Middle frontal gyrus (tissue), 1 donor: Measurements from ENCODE around the gene SIN3B.

ENCODE experiments used
- DNase-seq: peaks from one replicate; pipeline ENCODE4 v3.0.0-alpha.2; 2015; ENCODE audit warnings: low spot score; ENCODE audit errors: extremely low spot score

SIN3B gene

DNA sequence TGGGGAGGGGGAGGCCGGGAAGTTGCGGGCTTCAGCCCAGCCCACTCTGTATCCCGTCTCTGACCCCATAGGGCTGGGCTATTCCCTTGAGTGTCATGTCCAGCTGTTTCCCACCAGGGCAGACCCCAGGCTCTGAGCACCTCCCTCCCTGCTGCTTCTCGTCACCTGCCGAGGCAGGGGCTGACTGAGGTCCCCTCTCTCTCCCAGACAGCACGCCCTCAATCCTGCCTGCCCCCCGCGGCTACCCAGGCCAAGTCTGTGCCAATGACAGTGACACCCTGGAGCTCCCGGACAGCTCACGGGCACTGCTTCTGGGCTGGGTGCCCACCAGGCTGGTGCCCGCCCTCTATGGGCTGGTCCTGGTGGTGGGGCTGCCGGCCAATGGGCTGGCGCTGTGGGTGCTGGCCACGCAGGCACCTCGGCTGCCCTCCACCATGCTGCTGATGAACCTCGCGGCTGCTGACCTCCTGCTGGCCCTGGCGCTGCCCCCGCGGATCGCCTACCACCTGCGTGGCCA lies 60.2 kb downstream of the SIN3B start:
- DNase-seq, result no peak

DNA sequence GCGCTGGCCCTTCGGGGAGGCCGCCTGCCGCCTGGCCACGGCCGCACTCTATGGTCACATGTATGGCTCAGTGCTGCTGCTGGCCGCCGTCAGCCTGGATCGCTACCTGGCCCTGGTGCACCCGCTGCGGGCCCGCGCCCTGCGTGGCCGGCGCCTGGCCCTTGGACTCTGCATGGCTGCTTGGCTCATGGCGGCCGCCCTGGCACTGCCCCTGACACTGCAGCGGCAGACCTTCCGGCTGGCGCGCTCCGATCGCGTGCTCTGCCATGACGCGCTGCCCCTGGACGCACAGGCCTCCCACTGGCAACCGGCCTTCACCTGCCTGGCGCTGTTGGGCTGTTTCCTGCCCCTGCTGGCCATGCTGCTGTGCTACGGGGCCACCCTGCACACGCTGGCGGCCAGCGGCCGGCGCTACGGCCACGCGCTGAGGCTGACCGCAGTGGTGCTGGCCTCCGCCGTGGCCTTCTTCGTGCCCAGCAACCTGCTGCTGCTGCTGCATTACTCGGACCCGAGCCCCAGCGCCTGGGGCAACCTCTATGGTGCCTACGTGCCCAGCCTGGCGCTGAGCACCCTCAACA lies 60.8 kb downstream of the SIN3B start:
- DNase-seq, result no peak

DNA sequence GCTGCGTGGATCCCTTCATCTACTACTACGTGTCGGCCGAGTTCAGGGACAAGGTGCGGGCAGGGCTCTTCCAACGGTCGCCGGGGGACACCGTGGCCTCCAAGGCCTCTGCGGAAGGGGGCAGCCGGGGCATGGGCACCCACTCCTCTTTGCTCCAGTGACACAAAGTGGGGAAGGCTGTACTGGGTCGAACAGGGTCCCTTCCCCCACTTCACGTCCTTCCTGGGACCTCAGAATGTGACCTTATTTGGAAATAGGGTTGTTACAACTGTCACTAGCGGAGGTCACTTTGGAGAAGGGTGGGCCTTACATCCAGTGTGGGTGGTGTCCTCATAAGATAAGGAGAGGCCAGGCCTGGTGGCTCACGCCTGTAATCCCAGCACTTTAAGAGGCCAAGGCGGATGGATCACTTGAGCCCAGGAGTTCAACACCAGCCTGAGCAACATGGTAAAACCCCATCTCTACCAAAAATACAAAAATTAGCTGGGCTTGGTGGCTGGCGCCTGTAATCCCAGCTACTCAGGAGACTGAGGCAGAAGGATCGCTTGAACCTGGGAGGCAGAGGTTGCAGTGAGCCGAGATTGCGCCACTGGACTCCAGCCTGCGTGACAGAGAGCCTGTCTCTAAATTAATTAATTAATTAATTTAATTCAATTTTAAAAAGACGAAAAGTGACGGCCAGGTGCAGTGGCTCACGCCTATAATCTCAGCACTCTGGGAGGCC lies 61.4 kb downstream of the SIN3B start:
- DNase-seq, result no peak

DNA sequence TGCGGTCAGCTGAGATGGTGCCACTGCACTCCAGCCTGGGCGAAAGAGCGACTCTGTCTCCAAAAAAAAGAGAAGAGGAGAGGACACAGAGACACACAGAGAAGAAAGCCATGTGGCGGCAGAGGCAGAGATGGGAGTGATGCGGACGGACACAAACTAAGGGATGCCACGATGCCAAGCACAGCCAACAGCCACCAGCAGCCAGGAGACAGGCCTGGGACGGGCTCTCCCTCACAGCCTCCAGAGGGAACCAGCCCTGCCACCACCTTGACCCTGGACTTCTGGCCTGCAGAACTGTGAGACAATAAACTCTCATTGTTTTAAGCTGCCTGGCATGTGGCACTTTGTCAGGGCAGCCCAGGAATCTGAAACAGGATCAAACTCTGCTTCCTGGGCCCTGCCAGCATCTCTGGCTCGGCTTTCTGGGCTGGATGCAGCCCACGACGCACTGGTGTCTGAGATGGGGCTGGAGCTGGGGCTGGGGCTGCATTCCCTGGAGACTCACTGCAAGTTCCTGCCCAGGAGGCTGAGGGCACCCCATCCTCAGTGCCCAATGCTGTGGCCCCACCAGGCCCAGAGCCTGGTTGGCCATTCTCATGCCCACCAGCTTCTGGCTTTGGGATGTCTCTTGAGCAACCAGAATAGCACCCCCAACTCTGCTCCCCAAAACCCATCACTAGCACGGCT lies 62.6 kb downstream of the SIN3B start:
- DNase-seq, result no peak

DNA sequence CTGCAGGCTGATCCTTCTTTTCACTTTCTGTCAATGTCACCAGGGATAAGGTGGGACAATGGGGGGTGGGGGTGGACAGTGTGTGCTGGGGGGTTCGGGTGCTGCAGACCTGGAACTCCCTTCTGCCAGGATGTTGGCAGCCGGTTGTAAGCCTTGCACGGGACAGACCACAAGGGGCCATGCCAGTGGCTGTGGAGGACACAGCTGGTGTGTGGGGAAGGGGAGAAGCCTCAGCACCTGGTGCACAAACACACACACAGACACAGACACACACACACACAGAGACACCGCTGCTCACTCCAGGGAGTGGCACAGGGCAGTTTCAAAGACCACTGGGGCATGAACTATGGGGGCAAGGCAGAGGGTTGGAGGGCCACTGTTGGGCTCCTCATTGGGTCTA lies 63.2 kb downstream of the SIN3B start:
- no peak for DNase-seq

DNA sequence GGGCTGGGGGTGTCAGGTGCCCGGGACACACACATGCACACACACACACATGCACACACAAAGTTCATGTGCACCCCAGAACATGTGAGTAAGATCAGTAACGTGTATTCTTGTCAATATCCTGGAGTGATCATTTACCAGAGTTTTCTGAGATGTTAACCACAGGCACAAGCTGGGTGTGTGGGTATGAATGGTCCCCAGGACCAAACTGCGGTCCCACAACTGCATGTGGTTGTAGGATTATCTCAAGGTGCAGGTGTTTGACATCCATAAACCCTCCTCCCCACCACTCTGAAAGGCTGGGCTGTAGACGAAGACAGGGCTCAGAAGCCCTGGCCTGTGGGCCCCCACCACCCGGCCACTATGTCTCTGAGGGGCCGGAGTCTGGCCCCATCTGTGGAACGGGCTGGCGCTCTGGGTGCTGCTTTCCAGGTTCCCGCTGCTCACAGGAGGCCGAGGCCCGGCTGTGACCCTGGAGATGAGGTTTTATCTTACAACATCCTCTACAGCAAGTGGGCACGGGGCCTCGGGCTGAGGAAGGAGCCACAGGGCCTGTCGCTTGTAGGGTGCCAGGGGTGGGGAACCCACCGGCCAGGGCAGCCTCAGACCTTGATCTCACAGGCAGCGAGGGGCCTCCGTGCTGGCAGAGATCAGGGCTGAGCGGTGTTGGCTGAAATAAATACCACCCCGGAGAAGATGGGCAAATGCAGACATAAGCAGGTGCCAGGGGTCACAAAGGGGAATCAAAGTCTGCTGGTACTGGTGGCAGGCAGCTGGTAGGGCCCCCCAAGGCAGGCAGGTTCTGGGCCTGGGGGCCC lies 63.9 kb downstream of the SIN3B start:
- DNase-seq, result no peak

DNA sequence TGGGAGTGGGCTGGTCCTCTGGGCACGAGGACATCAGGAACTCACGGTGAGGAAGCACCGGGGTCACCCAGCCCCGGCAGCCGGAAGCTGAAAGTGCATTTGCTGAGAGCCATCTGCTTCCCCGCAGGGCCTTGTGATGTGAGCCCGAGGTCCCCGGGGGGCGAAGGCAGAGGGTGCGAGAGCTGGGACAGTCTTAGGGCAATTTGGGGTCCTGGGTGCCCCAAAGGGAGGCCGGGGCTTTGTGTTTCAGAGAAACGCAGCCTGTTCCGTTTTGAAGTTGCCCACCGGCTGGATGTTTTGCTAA lies 64.4 kb downstream of the SIN3B start:
- DNase-seq, result no peak

DNA sequence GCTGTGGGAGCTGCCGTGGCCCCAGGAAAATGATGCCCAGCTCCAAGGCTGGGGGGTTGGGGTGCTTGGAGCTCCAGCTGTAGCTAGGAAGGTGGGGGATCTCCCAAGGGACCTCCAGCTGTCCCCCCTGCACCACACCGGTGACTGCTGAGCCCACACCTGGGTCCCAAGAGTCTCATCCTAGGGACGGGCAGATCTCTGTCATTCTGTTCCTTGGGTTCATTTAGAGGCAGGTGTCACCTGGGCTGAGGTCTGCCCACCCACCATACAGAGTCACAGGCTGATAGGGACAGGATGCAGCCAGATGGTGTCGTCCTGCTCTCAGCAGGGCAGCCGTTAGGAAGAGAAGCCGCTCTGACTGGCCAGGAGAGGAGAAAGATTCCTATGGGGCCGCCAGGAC lies 64.9 kb downstream of the SIN3B start:
- no peak for DNase-seq

DNA sequence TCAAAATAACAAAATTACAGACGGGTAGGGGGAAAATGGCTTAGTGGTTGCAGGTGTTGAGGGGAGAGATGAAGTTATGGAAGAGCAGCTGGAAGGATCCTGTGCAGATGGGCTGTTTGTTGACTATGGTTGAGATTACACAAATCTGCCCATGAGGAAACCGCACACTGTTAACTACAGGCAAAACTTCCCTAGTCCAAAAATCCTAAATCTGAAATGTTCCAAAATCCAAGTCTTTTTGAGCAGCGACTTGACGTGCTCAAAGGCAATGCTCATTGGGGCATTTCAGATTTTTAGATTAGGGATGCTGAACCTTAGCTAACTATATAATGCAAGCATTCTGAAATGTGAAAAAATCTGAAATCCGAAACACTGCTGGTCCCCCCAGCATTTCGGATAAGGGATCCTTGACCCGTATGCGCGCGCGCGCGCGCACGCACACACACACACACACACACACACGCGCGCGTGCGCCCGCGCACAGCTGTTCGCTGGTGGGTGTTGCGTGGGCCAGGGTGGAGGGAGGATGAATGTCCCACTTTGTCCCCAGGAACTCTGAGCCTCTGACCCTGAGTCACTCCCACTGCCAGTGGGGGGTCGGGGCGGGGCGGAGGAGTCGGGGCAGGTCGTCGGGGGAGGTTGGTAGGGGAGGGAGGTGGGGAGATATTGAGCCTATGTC lies 66.4 kb downstream of the SIN3B start:
- DNase-seq, result no peak

DNA sequence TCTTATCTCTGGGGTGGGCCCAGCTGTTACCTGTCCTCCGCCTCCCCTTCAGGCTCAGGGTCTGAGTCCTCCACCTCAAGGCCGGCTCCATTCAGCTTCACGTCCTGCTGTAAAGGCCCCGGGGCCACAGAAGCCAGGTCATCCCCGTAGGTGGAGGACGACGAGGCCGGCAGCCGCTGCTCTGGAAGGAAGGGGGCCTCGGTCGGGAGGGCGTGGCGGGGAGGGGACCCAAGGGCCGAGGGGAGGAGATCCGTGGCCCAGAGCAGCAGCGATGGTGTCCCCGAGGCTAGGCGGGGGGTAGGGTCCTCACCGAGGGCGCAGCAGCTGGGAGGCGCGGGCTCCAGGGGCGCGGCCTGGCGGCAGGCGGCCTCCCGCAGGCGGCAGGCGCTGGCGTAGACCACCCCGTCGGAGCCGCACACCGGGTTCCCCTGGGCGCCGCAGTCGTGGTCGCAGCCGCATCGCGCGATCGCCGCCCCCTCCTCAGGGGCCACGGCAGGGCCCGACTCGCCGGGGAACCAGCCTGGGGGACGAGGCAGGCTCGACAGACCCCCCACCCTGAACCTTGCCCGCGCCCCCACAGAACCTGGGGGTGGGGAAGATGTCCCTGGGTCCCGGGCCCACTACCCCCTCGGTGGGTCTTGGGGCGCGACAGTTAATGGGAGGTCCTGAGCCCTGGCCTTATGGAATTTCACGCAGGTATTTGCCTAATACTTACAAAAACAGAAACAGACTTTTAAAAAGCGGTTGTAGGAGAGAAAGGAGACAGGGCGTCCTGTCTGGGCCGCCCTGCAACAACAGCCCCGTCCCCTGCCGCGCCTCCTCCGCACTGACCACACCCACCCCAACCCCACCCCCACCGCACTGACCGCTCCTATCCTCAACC lies 67.2 kb downstream of the SIN3B start:
- DNase-seq, result no peak

DNA sequence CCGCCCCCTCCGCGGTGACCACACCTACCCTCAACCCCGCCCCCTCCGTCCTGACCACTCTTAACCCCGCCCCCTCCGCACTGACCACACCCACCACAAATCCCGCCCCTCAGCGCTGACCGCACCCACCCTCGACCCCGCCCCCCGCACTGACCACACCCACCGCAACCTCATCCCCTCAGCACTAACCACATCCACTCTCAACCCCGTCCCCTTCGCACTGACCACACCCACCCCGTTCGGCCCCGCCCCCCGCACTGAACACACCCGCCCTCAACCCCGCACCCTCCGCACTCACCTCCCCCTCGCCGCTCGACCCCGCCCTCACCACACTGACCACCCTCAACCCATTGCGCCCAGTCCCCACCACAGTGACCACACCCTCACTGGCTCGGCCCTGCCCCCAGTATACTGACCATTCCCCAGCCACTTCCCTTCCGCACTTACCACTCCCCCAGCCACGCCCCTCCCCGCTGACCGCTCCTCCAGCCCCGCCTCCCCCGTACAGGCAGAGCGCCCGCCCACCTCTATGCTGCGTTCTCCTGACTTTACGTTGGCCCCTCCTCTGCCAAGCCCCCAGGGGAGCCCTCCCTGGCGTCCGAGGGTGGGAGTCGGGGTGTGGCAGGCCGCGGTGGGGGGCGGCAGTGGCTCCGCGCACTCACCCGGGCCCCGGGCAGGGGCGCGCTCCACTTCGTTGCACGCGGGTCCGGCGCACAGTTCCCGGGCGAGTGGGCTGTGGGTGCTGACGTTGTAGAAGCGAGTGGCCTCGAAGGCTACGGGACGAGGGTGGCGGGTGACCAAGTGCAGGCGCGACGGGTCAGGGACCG lies 68.0 kb downstream of the SIN3B start:
- DNase-seq, result no peak

DNA sequence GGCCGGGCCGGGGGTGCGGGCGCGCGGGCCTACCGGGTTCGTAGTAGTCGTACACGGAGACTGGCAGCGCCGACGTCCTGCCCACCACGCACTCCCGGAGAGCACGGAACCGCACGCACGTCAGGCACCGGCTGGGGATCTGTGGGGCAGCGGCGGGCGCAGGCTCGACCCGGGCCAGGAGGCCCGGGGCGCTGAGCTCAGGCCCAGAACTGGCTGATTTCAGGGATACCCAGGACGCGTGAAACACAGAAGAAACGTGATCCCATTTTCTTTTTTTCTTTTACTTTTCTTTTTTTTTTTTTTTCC lies 68.6 kb downstream of the SIN3B start:
- no peak for DNase-seq

DNA sequence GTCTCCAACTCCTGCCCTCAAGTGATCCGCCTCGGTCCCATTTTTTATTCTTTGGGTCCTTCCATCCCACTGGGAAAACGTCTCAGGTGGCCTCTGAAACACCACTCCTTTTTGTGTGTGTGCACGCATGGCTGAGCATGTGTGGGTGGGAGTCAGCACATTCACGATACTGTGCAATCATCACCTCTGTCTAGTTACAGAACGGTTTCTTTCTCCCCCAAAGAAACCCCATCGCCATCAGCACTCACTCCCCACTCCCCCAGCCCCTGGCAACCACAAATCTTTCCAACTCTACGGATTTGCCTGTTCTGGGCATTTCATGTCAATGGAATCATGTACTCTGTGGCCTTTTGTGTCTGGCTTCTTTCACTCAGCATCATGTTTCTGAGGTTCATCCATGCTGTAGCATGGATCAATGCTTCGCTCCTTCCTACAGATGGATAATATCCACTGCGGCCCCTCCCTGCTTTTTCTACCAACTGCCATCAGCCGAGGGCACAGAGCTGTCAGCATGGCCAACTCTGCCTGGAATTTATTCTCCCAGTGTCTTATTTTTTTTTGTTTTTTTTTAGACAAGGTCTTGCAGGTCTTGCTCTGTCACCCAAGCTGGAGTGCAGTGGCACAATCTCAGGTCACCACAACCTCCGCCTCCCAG lies 69.3 kb downstream of the SIN3B start:
- DNase-seq, result no peak

DNA sequence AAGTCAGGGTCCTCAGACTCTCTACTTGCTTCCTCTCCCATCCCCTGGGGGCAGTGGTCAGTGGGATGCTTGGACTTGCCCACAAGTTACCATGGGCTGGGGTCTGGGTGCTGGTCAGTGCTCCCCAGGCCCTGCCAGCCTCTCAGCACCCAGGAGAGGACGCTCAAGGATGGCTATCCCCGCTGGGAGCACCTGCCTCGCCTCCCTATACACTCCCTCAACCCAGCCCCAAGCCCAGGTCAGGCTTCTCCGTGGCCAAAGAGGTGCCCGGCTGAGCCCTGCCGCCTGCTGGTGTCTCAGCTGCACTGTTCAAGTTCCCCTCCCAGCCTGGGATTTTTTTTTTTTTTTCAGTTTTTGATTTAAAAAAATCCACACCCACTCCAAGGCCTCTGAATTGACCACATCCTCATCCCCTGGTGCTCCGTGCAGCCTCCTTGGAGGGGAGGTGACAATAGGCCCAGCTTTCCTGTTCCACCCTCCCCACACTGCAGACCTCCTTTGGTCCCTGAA lies 70.4 kb downstream of the SIN3B start:
- no peak for DNase-seq

DNA sequence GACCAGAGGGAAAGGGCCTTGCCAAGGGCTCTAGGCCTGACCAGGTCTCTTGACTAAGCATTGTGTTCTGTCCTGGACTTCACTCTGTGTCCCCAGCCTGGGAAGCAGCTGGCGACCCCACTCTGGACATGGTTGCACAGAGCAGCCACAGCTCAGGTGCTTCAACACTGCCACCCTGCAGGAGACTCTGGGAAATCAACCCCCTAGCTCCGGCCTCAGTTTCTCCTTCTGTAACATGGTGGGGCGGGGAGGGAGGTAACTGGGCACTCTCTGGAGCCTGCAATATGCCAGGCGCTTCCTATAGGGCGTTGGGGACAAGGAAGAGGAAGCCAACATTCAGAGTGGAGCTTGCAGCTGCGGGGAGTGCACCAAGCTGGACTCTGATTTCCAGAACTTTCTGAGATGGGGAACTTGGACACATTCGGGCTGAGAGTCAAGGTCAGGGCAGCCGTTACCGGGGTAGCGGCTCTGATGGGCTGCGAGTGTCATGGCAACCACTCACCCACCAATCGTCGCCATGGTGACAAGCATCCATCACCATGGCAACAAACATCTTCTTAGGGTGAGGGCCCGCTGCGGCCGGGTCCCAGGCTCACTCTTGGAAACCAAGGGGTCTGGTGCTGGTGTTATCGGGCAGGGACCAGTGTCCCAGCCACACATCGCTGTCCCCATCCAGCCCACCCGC lies 72.4 kb downstream of the SIN3B start:
- no peak for DNase-seq

DNA sequence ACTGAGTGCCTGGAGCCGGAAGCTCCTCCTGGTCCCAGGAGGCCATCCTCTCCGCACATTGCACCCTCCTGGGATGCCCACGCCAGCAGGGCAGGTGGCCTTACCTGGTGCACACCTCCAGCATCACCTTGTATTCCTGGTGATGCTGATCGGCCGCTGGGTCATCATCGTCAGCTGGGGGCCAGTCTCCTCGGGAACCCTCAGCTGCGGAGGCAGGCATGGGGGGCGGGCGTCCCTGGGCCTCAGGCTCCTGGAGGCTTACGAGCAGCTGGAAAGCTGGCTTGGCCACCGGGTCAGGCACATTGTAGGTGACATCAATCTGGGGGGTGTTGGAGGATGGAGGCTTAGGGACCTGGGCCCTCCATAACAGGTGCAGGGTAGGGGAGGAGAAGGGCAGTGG lies 73.3 kb downstream of the SIN3B start:
- no peak for DNase-seq

DNA sequence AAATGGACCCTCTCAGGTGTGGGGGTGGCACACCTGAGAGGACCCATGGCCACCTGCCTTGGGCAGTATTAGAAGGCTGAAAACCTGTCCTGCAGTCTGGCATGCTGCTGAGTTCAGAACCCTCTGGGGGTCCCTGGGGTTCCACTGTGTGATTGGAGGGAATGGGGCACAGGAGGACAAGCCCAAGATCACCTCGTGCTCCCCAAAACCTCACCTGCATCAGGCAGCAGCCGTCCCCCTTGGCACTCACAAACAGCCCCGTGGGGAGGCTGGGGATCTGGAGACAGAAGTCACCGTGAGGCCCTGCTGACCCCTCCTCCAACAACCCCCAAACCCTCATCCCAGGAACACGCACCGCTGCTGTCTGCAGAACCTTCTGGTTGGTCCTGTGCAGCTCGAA lies 74.1 kb downstream of the SIN3B start:
- no peak for DNase-seq

DNA sequence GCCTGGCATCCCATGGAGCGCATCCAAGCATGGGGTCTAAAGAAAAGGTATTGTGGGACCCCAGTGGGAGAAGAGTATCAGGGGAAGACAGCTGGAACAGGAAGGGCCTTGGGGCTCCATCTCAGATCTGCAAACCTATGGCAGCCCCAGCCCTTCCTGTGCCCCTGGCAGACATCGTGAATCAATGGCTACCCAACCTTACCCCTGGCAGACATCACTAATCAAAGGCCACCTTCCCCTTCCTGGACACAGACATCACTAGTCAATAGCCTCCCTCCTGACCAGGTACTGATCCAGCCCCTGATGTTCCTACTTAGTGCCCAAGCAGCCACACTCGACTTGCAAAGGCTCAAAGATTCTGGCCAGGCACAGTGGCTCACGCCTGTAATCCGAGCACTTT lies 75.4 kb downstream of the SIN3B start:
- DNase-seq, result no peak
